ENCODE data around the gene TEAD1.

DNA sequence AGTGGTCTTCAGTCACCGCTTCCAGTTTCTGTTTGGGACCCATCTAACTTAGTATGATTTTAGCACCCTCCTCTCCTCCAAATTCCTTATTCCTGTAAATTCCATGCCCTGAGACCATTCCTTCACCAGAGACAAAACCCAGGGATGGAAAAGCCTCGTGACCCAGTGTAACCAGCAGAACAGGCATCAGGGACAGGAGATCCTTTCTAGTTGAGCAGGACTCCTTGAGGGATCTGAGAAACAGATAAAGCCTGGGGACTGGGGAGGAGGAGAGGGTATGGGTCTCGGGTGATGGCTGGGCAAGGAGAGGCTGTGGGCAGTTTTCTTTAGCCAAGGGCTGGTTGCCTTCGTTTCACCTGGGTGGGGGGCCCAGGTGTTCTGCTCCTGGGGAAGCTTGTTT lies 40.9 kb downstream of the TEAD1 start:
- TF ChIP-seq, protein P1, sequence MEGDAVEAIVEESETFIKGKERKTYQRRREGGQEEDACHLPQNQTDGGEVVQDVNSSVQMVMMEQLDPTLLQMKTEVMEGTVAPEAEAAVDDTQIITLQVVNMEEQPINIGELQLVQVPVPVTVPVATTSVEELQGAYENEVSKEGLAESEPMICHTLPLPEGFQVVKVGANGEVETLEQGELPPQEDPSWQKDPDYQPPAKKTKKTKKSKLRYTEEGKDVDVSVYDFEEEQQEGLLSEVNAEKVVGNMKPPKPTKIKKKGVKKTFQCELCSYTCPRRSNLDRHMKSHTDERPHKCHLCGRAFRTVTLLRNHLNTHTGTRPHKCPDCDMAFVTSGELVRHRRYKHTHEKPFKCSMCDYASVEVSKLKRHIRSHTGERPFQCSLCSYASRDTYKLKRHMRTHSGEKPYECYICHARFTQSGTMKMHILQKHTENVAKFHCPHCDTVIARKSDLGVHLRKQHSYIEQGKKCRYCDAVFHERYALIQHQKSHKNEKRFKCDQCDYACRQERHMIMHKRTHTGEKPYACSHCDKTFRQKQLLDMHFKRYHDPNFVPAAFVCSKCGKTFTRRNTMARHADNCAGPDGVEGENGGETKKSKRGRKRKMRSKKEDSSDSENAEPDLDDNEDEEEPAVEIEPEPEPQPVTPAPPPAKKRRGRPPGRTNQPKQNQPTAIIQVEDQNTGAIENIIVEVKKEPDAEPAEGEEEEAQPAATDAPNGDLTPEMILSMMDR (optimal IDR thresholded peaks at IDR 0.05 in 1 of 3, IDR thresholded peaks at IDR 0.05 in 1 of 3, conservative IDR thresholded peaks at IDR 0.05 in 1 of 3; ENCODE audit: extremely low read depth in 1 of 3, insufficient read depth in 2 of 3, low read length in 3 of 3): no peak
- no peak for TF ChIP-seq EZH2 (IDR thresholded peaks at IDR 0.05; ENCODE audit: low read length)
